ENCODE data around the gene VSIG10L. TPM values are rescaled to one million over a fixed set of nuclear protein-coding genes. Genes with fewer than 3 reads are reported as not detected.

Gene VSIG10L
- total RNA-seq, 1 experiment from 2014 or later = 3.3 TPM

GRCh38 chr19:51357952-51358351 lies 16.0 kb upstream of the VSIG10L start:
- intact Hi-C loops (cut with micrococcal nuclease; ENCODE audit: unreplicated experiment) = no loop called here
- ATAC-seq (no peak), DNase-seq (ENCODE audit: low read depth, low spot score) (no peak)
- Histone ChIP-seq H3K4me1 (ENCODE audit: control insufficient read depth, insufficient read depth, low read length) (no peaks in the 10 kb centered on the region), H3K9me3 (ENCODE audit: control insufficient read depth, insufficient read depth, low read depth, low read length) (no peaks in the 10 kb centered on the region), H3K4me3 (ENCODE audit: low read depth in 2 of 2, low read length in 2 of 2) (no peak overlapping the region), H3K36me3 (ENCODE audit: control insufficient read depth, insufficient read depth, low read length) (no peaks in the 10 kb centered on the region), H3K27me3 (ENCODE audit: control insufficient read depth, insufficient read depth, low read length) (no peaks in the 10 kb centered on the region), H3K27ac (ENCODE audit: low read length) (no peak overlapping the region)
- ChIA-PET CTCF (no interaction called here), POLR2A (no interaction called here)
- TF ChIP-seq CTCF (IDR thresholded peaks at IDR 0.05) (no peak), POLR2AphosphoS5 (IDR thresholded peaks at IDR 0.05; ENCODE audit: low read depth, low read length) (no peak), TCF7L2 (IDR thresholded peaks at IDR 0.05; ENCODE audit: low read depth, low read length) (no peak), REST (IDR thresholded peaks at IDR 0.05; ENCODE audit: insufficient read depth in 1 of 2, low read depth in 2 of 2, low read length in 1 of 2) (no peak), SIN3A (IDR thresholded peaks at IDR 0.05; ENCODE audit: borderline replicate concordance, insufficient read depth, low read depth, low read length) (no peak)
- no TSS peak for BruUV-seq (replicated peaks)
- in situ Hi-C loops (cut with HindIII; ENCODE audit: low pct_unique_long_range_greater_than_20kb, low sequenced_read_pairs) = no loop called here

- CTCF ChIA-PET = no interaction called here
- intact Hi-C loops (cut with micrococcal nuclease; ENCODE audit: unreplicated experiment) (no loop called here), in situ Hi-C loops (cut with HindIII; ENCODE audit: low pct_unique_long_range_greater_than_20kb, low sequenced_read_pairs) (no loop called here)
- H3K4me3 ChIP-seq (ENCODE audit: low read depth in 2 of 2, low read length in 2 of 2) = no peak overlapping the region
- BruUV-seq (replicated peaks) = no TSS peak
- no peaks in the 10 kb centered on the region for H3K9me3 ChIP-seq (ENCODE audit: control insufficient read depth, insufficient read depth, low read depth, low read length)
- H3K4me1 ChIP-seq (ENCODE audit: control insufficient read depth, insufficient read depth, low read length) = no peaks in the 10 kb centered on the region
- no peaks in the 10 kb centered on the region for H3K36me3 ChIP-seq (ENCODE audit: control insufficient read depth, insufficient read depth, low read length)
- DNase-seq (ENCODE audit: low read depth, low spot score) (no peak), ATAC-seq (no peak)
- H3K27me3 ChIP-seq (ENCODE audit: control insufficient read depth, insufficient read depth, low read length) = no peaks in the 10 kb centered on the region
- POLR2A ChIA-PET = no interaction called here
- no peak overlapping the region for H3K27ac ChIP-seq (ENCODE audit: low read length)
- TF ChIP-seq SIN3A (IDR thresholded peaks at IDR 0.05; ENCODE audit: borderline replicate concordance, insufficient read depth, low read depth, low read length) = no peak
- no peak for TF ChIP-seq REST (IDR thresholded peaks at IDR 0.05; ENCODE audit: insufficient read depth in 1 of 2, low read depth in 2 of 2, low read length in 1 of 2)
- no peak for TF ChIP-seq TCF7L2 (IDR thresholded peaks at IDR 0.05; ENCODE audit: low read depth, low read length)
- TF ChIP-seq CTCF (IDR thresholded peaks at IDR 0.05) = no peak
- TF ChIP-seq POLR2AphosphoS5 (IDR thresholded peaks at IDR 0.05; ENCODE audit: low read depth, low read length) = no peak
These were observed 14.3 kb upstream of the VSIG10L start for GRCh38 chr19:51356159-51356801.

Measured in Panc1 (cell line).